SK-N-SH (cell line): ENCODE measurements around the gene COL4A4. TPM values are rescaled to one million over a fixed set of nuclear protein-coding genes. Genes with fewer than 3 reads are reported as not detected.

Experiments used
- CTCF ChIA-PET: fragments of 300-600, 350-600 bp; formaldehyde crosslinking; extraction: SDS; loops from one replicate; lab custom pipeline; 2021; lab: Yijun Ruan, JAX
- POLR2A ChIA-PET: fragments of 350-600 bp; sonication (Branson Sonifier 250); formaldehyde crosslinking; extraction: SDS; loops from one replicate; lab custom pipeline; 2020; ENCODE audit warnings: antibody characterized with exemption, inconsistent platforms; lab: Yijun Ruan, JAX
- DNase-seq: peaks from one replicate; pipeline ENCODE4 v3.0.0; 2012
- H2AFZ ChIP-seq: fragments of 200-600 bp; sonication (generic); 2 replicates; pipeline ENCODE4 v1.8.1; 2016; ENCODE audit warnings: antibody characterized with exemption, mild to moderate bottlenecking, low read depth
- H3F3A ChIP-seq: fragments of 200-600 bp; sonication (generic); replicated peaks from 2 replicates; pipeline ENCODE3; 2016; ENCODE audit warnings: antibody characterized with exemption, mild to moderate bottlenecking; ENCODE audit not compliant: insufficient read depth
- H3K27ac ChIP-seq, 2 experiments: fragments of 200-500 bp in 1 of 2; fragments of 200-600 bp in 1 of 2; sonication (Bioruptor generic) in 1 of 2; sonication (generic), shearing (Covaris generic) in 1 of 2; 2 replicates each; pipeline versions ENCODE4 v1.5.1 to v1.6.1; 2014 to 2016; ENCODE audit warnings: low read depth in 2 of 2, inconsistent platforms in 1 of 2, low read length in 1 of 2, mild to moderate bottlenecking in 1 of 2, mixed read lengths in 1 of 2
- H3K27me3 ChIP-seq: fragments of 200-600 bp; sonication (generic), shearing (Covaris generic); 2 replicates; pipeline ENCODE4 v1.6.1; 2016; ENCODE audit warnings: mixed run types; ENCODE audit not compliant: insufficient read depth
- H3K36me3 ChIP-seq, 2 experiments: fragments of 200-500 bp in 1 of 2; fragments of 200-600 bp in 1 of 2; sonication (Bioruptor generic) in 1 of 2; sonication (generic) in 1 of 2; replicated peaks in 1 of 2; 2 replicates each; pipeline versions ENCODE3 to v1.5.1; 2014 to 2016; ENCODE audit warnings: low read length in 1 of 2, mild to moderate bottlenecking in 1 of 2; ENCODE audit not compliant: insufficient read depth in 2 of 2, control insufficient read depth in 1 of 2
- H3K4me1 ChIP-seq, 2 experiments: fragments of 200-500 bp in 1 of 2; fragments of 200-600 bp in 1 of 2; sonication (Bioruptor generic) in 1 of 2; sonication (generic), shearing (Covaris generic) in 1 of 2; 2 replicates each; pipeline versions ENCODE4 v1.5.1 to v1.6.1; 2014 to 2016; ENCODE audit warnings: low read depth in 1 of 2, low read length in 1 of 2, mixed run types in 1 of 2; ENCODE audit not compliant: insufficient read depth in 2 of 2, control insufficient read depth in 1 of 2
- H3K4me2 ChIP-seq: fragments of 200-600 bp; sonication (generic), shearing (Covaris generic); 2 replicates; pipeline ENCODE4 v1.6.1; 2017; ENCODE audit warnings: mixed run types
- H3K4me3 ChIP-seq, 2 experiments: fragments of 200-500 bp in 1 of 2; fragments of 200-600 bp in 1 of 2; sonication (Bioruptor generic) in 1 of 2; sonication (generic), shearing (Covaris generic) in 1 of 2; 2 replicates each; pipeline versions ENCODE4 v1.5.1 to v1.8.1; 2014 to 2016; ENCODE audit warnings: low read depth in 2 of 2, inconsistent platforms in 1 of 2, low read length in 1 of 2, mild to moderate bottlenecking in 1 of 2, mixed read lengths in 1 of 2, moderate library complexity in 1 of 2
- H3K79me2 ChIP-seq: fragments of 200-600 bp; sonication (generic); 2 replicates; pipeline ENCODE4 v1.8.1; 2017; ENCODE audit warnings: mild to moderate bottlenecking; ENCODE audit not compliant: insufficient read depth
- H3K9ac ChIP-seq: fragments of 200-600 bp; sonication (generic); 2 replicates; pipeline ENCODE4 v1.6.1; 2017; ENCODE audit warnings: mixed run types
- H3K9me2 ChIP-seq: fragments of 200-600 bp; sonication (generic); 2 replicates; pipeline ENCODE4 v1.6.1; 2017; ENCODE audit warnings: mixed run types
- H3K9me3 ChIP-seq: fragments of 200-600 bp; sonication (generic); 2 replicates; pipeline ENCODE4 v1.6.1; 2017; ENCODE audit warnings: mixed run types, mild to moderate bottlenecking, moderate library complexity
- H4K20me1 ChIP-seq: fragments of 200-600 bp; sonication (generic); 2 replicates; pipeline ENCODE4 v1.6.1; 2017; ENCODE audit warnings: mild to moderate bottlenecking, mixed run types; ENCODE audit not compliant: insufficient read depth
- CHD2 ChIP-seq: fragments of 150-350 bp; IDR thresholded peaks from 2 replicates; pipeline ENCODE4 v1.6.1; 2018; ENCODE audit warnings: low read length; ENCODE audit not compliant: partially characterized antibody
- ELF1 ChIP-seq: IDR thresholded peaks from 2 replicates; pipeline ENCODE4 v1.4.0; 2012
- EP300 ChIP-seq, 2 experiments: IDR thresholded peaks; 2 replicates each; pipeline versions ENCODE4 v1.4.0 to v1.6.1; 2012; ENCODE audit warnings: borderline replicate concordance in 1 of 2, low read depth in 1 of 2, low read length in 1 of 2
- FOSL2 ChIP-seq: IDR thresholded peaks from 2 replicates; pipeline ENCODE4 v1.4.0; 2012; ENCODE audit warnings: low read depth, mild to moderate bottlenecking, moderate library complexity, borderline replicate concordance
- FOXJ3 ChIP-seq: sonication (generic); formaldehyde crosslinking; IDR thresholded peaks from 2 replicates; pipeline ENCODE4 v1.5.1; 2020; ENCODE audit warnings: mild to moderate bottlenecking, missing genetic modification reagents
- GABPA ChIP-seq: IDR thresholded peaks from 2 replicates; pipeline ENCODE4 v1.4.0; 2012; ENCODE audit warnings: low read depth, mild to moderate bottlenecking
- GATA2 ChIP-seq: sonication (generic); formaldehyde crosslinking; IDR thresholded peaks from 2 replicates; pipeline ENCODE4 v1.5.0; 2020; ENCODE audit warnings: mild to moderate bottlenecking, missing genetic modification reagents
- JUND ChIP-seq: IDR thresholded peaks from 2 replicates; pipeline ENCODE4 v1.4.0; 2012
- NFIC ChIP-seq: IDR thresholded peaks from 2 replicates; pipeline ENCODE4 v1.4.0; 2012; ENCODE audit warnings: borderline replicate concordance
- NRF1 ChIP-seq: IDR thresholded peaks from 2 replicates; pipeline ENCODE4 v1.6.1; 2012; ENCODE audit warnings: low read depth, mild to moderate bottlenecking, low read length
- POLR2AphosphoS5 ChIP-seq: IDR thresholded peaks from 2 replicates; pipeline ENCODE4 v1.6.1; 2012; ENCODE audit warnings: low read depth, low read length
- RAD21 ChIP-seq: IDR thresholded peaks from 2 replicates; pipeline ENCODE4 v1.6.1; 2012; ENCODE audit warnings: mild to moderate bottlenecking, low read length
- RFX5 ChIP-seq: IDR thresholded peaks from 2 replicates; pipeline ENCODE4 v1.6.1; 2012; ENCODE audit warnings: mild to moderate bottlenecking, improper control_type of control experiment, low read length
- RXRA ChIP-seq: IDR thresholded peaks from 2 replicates; pipeline ENCODE4 v1.4.0; 2012; ENCODE audit warnings: low read depth, mild to moderate bottlenecking, borderline replicate concordance
- SIN3A ChIP-seq: IDR thresholded peaks from 2 replicates; pipeline ENCODE4 v1.6.1; 2012; ENCODE audit warnings: low read depth, mild to moderate bottlenecking, low read length, moderate library complexity, borderline replicate concordance
- TCF12 ChIP-seq: IDR thresholded peaks from 2 replicates; pipeline ENCODE4 v1.4.0; 2012
- TEAD4 ChIP-seq: IDR thresholded peaks from 2 replicates; pipeline ENCODE4 v1.4.0; 2012; ENCODE audit warnings: mild to moderate bottlenecking, borderline replicate concordance; ENCODE audit not compliant: insufficient read depth
- YY1 ChIP-seq: IDR thresholded peaks from 2 replicates; pipeline ENCODE4 v1.4.0; 2012; ENCODE audit warnings: low read depth, mild to moderate bottlenecking
- WGBS: methylation state at CpG from one replicate; pipeline ENCODE4 v1.1.6; 2017; ENCODE audit warnings: low lambda C conversion rate; 5-methylcytosine and 5-hydroxymethylcytosine counted together
- polyA plus RNA-seq, 3 experiments: library from polyadenylated mRNA; depleted of rRNA; stranded (reverse); fragments of >200 nt; gene quantifications; 2 replicates each; pipeline ENCODE4 v1.2.3, GENCODE V29; 2012
- TF ChIP-seq, protein P1 (sequence below): IDR thresholded peaks from 2 replicates; pipeline ENCODE4 v1.4.0; 2012; ENCODE audit warnings: low read depth, borderline replicate concordance
- TF ChIP-seq, protein P2 (sequence below): IDR thresholded peaks from 2 replicates; pipeline ENCODE4; 2012
- TF ChIP-seq, protein P3 (sequence below): fragments of 200-600 bp; sonication (generic); IDR thresholded peaks from 2 replicates; pipeline ENCODE4 v1.6.1; 2017; ENCODE audit warnings: antibody characterized with exemption, mild to moderate bottlenecking, moderate library complexity
- TF ChIP-seq, protein P4 (sequence below): IDR thresholded peaks from 2 replicates; pipeline ENCODE4 v1.6.1; 2012; ENCODE audit warnings: mild to moderate bottlenecking, low read depth, low read length, moderate library complexity
- TF ChIP-seq, protein P5 (sequence below): IDR thresholded peaks from 2 replicates; pipeline ENCODE4 v1.4.0; 2012; ENCODE audit warnings: low read depth, borderline replicate concordance
- TF ChIP-seq, protein P6 (sequence below): IDR thresholded peaks from 2 replicates; pipeline ENCODE4 v1.4.0; 2012; ENCODE audit warnings: low read depth
- TF ChIP-seq, protein P7 (sequence below): fragments of 150-350 bp; IDR thresholded peaks from 2 replicates; pipeline ENCODE4 v1.6.1; 2017; ENCODE audit warnings: antibody characterized with exemption, low read length, low read depth, borderline replicate concordance

COL4A4 gene
- polyA plus RNA-seq, 1 of the 3 experiments (the other 2 are of a cell fraction), result not detected

DNA sequence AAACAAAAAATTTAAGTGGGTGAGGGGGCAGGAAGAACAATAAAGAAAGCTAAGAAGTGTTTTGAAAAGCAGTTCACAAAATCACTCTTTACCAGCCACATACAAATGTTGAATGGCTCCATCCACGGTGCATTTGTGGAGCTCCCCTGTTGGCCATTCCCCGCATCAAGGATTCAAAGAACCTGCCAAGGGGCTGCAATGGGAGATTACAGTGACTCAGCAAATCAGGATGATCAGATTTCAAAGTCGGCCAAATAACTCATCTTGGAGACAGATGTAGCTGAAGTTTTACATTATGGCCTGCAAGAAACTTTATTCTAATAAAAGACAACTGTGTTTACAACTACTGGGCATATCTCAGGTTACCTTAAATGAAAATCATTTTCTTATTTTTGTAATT lies 27.4 kb upstream of the COL4A4 start:
- no peak overlapping the region for H3K4me2 ChIP-seq
- H3K4me3 ChIP-seq, result no peak overlapping the region
- 21% methylated on average over 3 of the region's 3 CpGs for WGBS
- H3K36me3 ChIP-seq, result no peaks in the 10 kb centered on the region
- H3K27ac ChIP-seq, result 0 out of 4 replicates have a peak overlapping the region, but pooled peaks of 1 of the 2 experiments have one; percentile 34
- no peaks in the 10 kb centered on the region for H3F3A ChIP-seq
- ChIA-PET POLR2A (no interaction called here), CTCF (interaction anchor here (0.6 to 1.6 kb wide), 2 partner anchors 47 to 64 kb away, joined by 3 to 4 read pairs; no protein-coding TSS in a partner anchor)
- no peaks in the 10 kb centered on the region for H4K20me1 ChIP-seq
- H3K27me3 ChIP-seq, result no peaks in the 10 kb centered on the region
- no peaks in the 10 kb centered on the region; a peak in 2 of 4 replicates for H3K4me1 ChIP-seq
- DNase-seq, result no peak
- H2AFZ ChIP-seq, result no peak overlapping the region
- H3K9me2 ChIP-seq, result no peaks in the 10 kb centered on the region
- H3K9ac ChIP-seq, result no peak overlapping the region
- no peaks in the 10 kb centered on the region for H3K9me3 ChIP-seq
- H3K79me2 ChIP-seq, result no peaks in the 10 kb centered on the region
- TF ChIP-seq GABPA, result no peak
- no peak for TF ChIP-seq CHD2
- TF ChIP-seq NFIC, result no peak
- TF ChIP-seq RXRA, result no peak
- no peak for TF ChIP-seq EP300 (IDR thresholded peaks at IDR 0.05; ENCODE audit: borderline replicate concordance in 1 of 2, low read depth in 1 of 2, low read length in 1 of 2)
- TF ChIP-seq JUND, result 0 out of 2 replicates have a peak, but pooled peaks have one; percentile 10
- TF ChIP-seq, protein P1, sequence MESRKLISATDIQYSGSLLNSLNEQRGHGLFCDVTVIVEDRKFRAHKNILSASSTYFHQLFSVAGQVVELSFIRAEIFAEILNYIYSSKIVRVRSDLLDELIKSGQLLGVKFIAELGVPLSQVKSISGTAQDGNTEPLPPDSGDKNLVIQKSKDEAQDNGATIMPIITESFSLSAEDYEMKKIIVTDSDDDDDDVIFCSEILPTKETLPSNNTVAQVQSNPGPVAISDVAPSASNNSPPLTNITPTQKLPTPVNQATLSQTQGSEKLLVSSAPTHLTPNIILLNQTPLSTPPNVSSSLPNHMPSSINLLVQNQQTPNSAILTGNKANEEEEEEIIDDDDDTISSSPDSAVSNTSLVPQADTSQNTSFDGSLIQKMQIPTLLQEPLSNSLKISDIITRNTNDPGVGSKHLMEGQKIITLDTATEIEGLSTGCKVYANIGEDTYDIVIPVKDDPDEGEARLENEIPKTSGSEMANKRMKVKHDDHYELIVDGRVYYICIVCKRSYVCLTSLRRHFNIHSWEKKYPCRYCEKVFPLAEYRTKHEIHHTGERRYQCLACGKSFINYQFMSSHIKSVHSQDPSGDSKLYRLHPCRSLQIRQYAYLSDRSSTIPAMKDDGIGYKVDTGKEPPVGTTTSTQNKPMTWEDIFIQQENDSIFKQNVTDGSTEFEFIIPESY, result no peak
- no peak for TF ChIP-seq SIN3A
- TF ChIP-seq FOSL2, result no peak; the same call in 1 of the 2 replicates
- TF ChIP-seq, protein P2, sequence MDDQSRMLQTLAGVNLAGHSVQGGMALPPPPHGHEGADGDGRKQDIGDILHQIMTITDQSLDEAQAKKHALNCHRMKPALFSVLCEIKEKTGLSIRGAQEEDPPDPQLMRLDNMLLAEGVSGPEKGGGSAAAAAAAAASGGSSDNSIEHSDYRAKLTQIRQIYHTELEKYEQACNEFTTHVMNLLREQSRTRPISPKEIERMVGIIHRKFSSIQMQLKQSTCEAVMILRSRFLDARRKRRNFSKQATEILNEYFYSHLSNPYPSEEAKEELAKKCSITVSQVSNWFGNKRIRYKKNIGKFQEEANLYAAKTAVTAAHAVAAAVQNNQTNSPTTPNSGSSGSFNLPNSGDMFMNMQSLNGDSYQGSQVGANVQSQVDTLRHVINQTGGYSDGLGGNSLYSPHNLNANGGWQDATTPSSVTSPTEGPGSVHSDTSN, result peak; percentile 53
- no peak for TF ChIP-seq RAD21
- TF ChIP-seq, protein P3, sequence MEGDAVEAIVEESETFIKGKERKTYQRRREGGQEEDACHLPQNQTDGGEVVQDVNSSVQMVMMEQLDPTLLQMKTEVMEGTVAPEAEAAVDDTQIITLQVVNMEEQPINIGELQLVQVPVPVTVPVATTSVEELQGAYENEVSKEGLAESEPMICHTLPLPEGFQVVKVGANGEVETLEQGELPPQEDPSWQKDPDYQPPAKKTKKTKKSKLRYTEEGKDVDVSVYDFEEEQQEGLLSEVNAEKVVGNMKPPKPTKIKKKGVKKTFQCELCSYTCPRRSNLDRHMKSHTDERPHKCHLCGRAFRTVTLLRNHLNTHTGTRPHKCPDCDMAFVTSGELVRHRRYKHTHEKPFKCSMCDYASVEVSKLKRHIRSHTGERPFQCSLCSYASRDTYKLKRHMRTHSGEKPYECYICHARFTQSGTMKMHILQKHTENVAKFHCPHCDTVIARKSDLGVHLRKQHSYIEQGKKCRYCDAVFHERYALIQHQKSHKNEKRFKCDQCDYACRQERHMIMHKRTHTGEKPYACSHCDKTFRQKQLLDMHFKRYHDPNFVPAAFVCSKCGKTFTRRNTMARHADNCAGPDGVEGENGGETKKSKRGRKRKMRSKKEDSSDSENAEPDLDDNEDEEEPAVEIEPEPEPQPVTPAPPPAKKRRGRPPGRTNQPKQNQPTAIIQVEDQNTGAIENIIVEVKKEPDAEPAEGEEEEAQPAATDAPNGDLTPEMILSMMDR, result no peak
- TF ChIP-seq, protein P4, sequence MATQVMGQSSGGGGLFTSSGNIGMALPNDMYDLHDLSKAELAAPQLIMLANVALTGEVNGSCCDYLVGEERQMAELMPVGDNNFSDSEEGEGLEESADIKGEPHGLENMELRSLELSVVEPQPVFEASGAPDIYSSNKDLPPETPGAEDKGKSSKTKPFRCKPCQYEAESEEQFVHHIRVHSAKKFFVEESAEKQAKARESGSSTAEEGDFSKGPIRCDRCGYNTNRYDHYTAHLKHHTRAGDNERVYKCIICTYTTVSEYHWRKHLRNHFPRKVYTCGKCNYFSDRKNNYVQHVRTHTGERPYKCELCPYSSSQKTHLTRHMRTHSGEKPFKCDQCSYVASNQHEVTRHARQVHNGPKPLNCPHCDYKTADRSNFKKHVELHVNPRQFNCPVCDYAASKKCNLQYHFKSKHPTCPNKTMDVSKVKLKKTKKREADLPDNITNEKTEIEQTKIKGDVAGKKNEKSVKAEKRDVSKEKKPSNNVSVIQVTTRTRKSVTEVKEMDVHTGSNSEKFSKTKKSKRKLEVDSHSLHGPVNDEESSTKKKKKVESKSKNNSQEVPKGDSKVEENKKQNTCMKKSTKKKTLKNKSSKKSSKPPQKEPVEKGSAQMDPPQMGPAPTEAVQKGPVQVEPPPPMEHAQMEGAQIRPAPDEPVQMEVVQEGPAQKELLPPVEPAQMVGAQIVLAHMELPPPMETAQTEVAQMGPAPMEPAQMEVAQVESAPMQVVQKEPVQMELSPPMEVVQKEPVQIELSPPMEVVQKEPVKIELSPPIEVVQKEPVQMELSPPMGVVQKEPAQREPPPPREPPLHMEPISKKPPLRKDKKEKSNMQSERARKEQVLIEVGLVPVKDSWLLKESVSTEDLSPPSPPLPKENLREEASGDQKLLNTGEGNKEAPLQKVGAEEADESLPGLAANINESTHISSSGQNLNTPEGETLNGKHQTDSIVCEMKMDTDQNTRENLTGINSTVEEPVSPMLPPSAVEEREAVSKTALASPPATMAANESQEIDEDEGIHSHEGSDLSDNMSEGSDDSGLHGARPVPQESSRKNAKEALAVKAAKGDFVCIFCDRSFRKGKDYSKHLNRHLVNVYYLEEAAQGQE, result no peak
- TF ChIP-seq RFX5, result no peak
- TF ChIP-seq GATA2, result no peak
- TF ChIP-seq YY1, result no peak
- TF ChIP-seq, protein P5, sequence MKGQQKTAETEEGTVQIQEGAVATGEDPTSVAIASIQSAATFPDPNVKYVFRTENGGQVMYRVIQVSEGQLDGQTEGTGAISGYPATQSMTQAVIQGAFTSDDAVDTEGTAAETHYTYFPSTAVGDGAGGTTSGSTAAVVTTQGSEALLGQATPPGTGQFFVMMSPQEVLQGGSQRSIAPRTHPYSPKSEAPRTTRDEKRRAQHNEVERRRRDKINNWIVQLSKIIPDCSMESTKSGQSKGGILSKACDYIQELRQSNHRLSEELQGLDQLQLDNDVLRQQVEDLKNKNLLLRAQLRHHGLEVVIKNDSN, result no peak
- no peak for TF ChIP-seq ELF1
- TF ChIP-seq TEAD4, result no peak
- peak; percentile 41 for TF ChIP-seq TCF12
- TF ChIP-seq, protein P6, sequence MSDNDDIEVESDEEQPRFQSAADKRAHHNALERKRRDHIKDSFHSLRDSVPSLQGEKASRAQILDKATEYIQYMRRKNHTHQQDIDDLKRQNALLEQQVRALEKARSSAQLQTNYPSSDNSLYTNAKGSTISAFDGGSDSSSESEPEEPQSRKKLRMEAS, result no peak
- TF ChIP-seq, protein P7, sequence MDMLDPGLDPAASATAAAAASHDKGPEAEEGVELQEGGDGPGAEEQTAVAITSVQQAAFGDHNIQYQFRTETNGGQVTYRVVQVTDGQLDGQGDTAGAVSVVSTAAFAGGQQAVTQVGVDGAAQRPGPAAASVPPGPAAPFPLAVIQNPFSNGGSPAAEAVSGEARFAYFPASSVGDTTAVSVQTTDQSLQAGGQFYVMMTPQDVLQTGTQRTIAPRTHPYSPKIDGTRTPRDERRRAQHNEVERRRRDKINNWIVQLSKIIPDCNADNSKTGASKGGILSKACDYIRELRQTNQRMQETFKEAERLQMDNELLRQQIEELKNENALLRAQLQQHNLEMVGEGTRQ, result no peak
- no peak for TF ChIP-seq FOXJ3 (CRISPR knock-in tag)
- TF ChIP-seq NRF1, result no peak
- TF ChIP-seq POLR2AphosphoS5, result no peak
